Tibial nerve (tissue), 4 donors: Measurements from ENCODE around the gene COG5. TPM values are rescaled to one million over a fixed set of nuclear protein-coding genes. Genes with fewer than 3 reads are reported as not detected.

Experiments used
- DNase-seq, 2 donors: peaks; one replicate each; pipeline ENCODE4 v3.0.0-alpha.2; 2019; ENCODE audit warnings: low spot score in 2 of 2
- H3K27ac ChIP-seq, 4 donors: fragments of 200-600 bp; sonication (generic) in 3 of 4; one replicate each; pipeline ENCODE4 v1.5.1; 2017 to 2019; ENCODE audit warnings: mild to moderate bottlenecking in 1 of 4
- H3K27me3 ChIP-seq, 2 donors: fragments of 200-600 bp; sonication (generic) in 1 of 2; one replicate each; pipeline versions ENCODE4 v1.5.1 to v1.6.0; 2017 to 2019
- H3K36me3 ChIP-seq, 3 donors: fragments of 200-600 bp; sonication (generic); one replicate each; pipeline ENCODE4 v1.5.1; 2018 to 2019
- H3K4me1 ChIP-seq, 4 donors: fragments of 200-600 bp; sonication (generic) in 3 of 4; one replicate each; pipeline ENCODE4 v1.5.1; 2017 to 2019
- H3K4me3 ChIP-seq, 4 donors: fragments of 200-600 bp; sonication (generic) in 3 of 4; one replicate each; pipeline ENCODE4 v1.5.1; 2017 to 2019; ENCODE audit warnings: mild to moderate bottlenecking in 1 of 4, moderate library complexity in 1 of 4
- H3K9me3 ChIP-seq, 4 donors: fragments of 200-600 bp; sonication (generic) in 3 of 4; one replicate each; pipeline ENCODE4 v1.5.1; 2017 to 2019
- EP300 ChIP-seq, 2 donors: sonication (generic); formaldehyde crosslinking; IDR thresholded peaks; one replicate each; pipeline ENCODE4 v1.6.1; 2017; ENCODE audit warnings: antibody characterized with exemption in 2 of 2, mild to moderate bottlenecking in 1 of 2
- POLR2A ChIP-seq, 2 donors: fragments of 450-650 bp; IDR thresholded peaks; one replicate each; pipeline ENCODE4 v1.6.1; 2017; ENCODE audit warnings: antibody characterized with exemption in 2 of 2, mild to moderate bottlenecking in 2 of 2, moderate library complexity in 2 of 2
- WGBS, 2 donors: methylation state at CpG; one replicate each; pipeline ENCODE4 v1.1.5; 2018; 5-methylcytosine and 5-hydroxymethylcytosine counted together
- total RNA-seq, 4 donors: library from RNA; depleted of rRNA; stranded (reverse); fragments of >200 nt; gene quantifications; one replicate each; pipeline ENCODE4 v1.1.0, GENCODE V29; 2016
- TF ChIP-seq, protein P1 (sequence below), 5 experiments: fragments of 200-600 bp in 3 of 5; fragments of 450-650 bp in 2 of 5; sonication (generic) in 3 of 5; IDR thresholded peaks; one replicate each; pipeline ENCODE4 v1.5.1; 2016 to 2019; ENCODE audit warnings: antibody characterized with exemption in 5 of 5, mild to moderate bottlenecking in 3 of 5, moderate library complexity in 2 of 5

The COG5 gene
- total RNA-seq, 4 donors from 2014 or later: 26.7 to 35.7 (median 32.6) TPM

DNA sequence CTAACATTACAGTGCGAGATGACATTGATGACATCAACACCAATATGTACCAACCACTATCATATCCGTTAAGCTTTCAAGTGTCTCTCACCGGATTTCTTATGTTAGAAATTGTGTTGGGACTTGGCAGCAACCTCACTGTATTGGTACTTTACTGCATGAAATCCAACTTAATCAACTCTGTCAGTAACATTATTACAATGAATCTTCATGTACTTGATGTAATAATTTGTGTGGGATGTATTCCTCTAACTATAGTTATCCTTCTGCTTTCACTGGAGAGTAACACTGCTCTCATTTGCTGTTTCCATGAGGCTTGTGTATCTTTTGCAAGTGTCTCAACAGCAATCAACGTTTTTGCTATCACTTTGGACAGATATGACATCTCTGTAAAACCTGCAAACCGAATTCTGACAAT is 89.6 kb downstream of the COG5 start:
- Histone ChIP-seq H3K27ac (no peak overlapping the region), H3K27me3 (no peaks in the 10 kb centered on the region), H3K36me3 (no peaks in the 10 kb centered on the region), H3K4me3 (no peak overlapping the region), H3K4me1 (peaks cover 0 to 24% (median 0%) of the 10 kb centered on the region in 4 donors), H3K9me3 (no peaks in the 10 kb centered on the region)
- 89 to 90% methylated on average over 5 of the region's 5 CpGs for WGBS, 2 donors
- no peak for DNase-seq
- TF ChIP-seq, protein P1, sequence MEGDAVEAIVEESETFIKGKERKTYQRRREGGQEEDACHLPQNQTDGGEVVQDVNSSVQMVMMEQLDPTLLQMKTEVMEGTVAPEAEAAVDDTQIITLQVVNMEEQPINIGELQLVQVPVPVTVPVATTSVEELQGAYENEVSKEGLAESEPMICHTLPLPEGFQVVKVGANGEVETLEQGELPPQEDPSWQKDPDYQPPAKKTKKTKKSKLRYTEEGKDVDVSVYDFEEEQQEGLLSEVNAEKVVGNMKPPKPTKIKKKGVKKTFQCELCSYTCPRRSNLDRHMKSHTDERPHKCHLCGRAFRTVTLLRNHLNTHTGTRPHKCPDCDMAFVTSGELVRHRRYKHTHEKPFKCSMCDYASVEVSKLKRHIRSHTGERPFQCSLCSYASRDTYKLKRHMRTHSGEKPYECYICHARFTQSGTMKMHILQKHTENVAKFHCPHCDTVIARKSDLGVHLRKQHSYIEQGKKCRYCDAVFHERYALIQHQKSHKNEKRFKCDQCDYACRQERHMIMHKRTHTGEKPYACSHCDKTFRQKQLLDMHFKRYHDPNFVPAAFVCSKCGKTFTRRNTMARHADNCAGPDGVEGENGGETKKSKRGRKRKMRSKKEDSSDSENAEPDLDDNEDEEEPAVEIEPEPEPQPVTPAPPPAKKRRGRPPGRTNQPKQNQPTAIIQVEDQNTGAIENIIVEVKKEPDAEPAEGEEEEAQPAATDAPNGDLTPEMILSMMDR (IDR thresholded peaks at IDR 0.05): no peak
- no peak for TF ChIP-seq POLR2A (IDR thresholded peaks at IDR 0.05)
- no peak for TF ChIP-seq EP300 (IDR thresholded peaks at IDR 0.05)

DNA sequence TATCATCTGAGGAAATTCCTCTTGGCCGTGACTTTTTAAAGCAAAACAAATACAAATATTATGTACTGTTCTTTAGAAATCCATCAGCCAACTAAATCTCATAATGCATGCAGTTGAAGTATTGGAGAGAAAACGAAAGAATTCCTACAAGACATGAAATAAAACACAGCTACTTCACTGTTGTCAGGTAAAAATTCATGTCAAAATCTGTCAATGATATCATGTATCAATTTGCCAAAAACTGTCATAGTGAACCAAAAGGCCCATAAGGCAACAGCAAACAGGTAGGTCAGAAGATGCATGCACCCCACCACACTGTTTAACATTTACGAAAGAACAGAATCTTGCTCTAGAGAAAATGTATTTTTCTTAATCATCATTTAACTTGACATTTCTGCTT is 91.6 kb downstream of the COG5 start:
- DNase-seq: no peak
- Histone ChIP-seq H3K4me1 (peaks cover 0 to 24% (median 0%) of the 10 kb centered on the region in 4 donors), H3K4me3 (no peak overlapping the region), H3K36me3 (no peaks in the 10 kb centered on the region), H3K9me3 (no peaks in the 10 kb centered on the region), H3K27me3 (no peaks in the 10 kb centered on the region), H3K27ac (no peak overlapping the region)
- 61 to 67% methylated on average over 3 of the region's 3 CpGs for WGBS, 2 donors
- no peak for TF ChIP-seq EP300 (IDR thresholded peaks at IDR 0.05)
- TF ChIP-seq POLR2A (IDR thresholded peaks at IDR 0.05): no peak

DNA sequence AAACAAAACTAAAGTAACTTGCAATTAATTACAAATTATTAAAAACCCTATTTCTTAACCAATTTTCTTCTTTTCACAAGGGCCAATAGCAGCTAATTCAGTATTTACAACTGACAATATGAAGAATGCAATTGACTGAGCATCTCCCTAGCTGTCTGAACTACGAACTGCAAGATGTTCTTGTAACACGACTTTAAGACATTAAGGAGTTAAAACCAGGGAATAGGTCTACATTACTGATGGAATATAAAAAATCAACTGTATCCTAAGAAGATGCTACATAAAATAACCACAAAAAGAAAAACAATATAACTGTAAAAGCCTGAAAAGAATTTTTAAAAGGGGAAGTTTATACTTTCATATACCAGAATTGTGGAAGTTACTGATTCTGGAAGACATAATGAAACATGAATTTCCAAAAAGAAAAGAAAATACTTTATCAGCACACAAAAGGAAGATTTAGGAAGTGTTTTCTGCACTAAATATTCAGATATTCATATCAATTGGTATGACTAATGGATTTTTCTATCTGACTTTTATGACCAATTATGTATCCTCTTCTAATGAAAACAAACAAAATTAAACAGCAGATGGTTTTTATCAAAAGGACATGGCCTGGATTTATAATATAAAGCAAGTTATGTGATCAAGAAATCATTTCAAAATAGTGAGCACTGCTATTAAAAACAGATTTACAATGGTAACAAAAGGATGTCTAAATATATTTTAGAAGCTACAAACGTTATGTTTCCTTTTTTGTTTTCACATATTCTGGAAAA is 92.2 kb downstream of the COG5 start:
- TF ChIP-seq, protein P1 (IDR thresholded peaks at IDR 0.05): no peak
- TF ChIP-seq POLR2A (IDR thresholded peaks at IDR 0.05): no peak
- TF ChIP-seq EP300 (IDR thresholded peaks at IDR 0.05): no peak
- DNase-seq: no peak
- Histone ChIP-seq H3K27ac (no peak overlapping the region), H3K4me1 (peaks cover 0 to 24% (median 0%) of the 10 kb centered on the region in 4 donors), H3K27me3 (no peaks in the 10 kb centered on the region), H3K4me3 (no peak overlapping the region), H3K36me3 (no peaks in the 10 kb centered on the region), H3K9me3 (no peaks in the 10 kb centered on the region)
- 60 to 63% methylated on average over 3 of the region's 3 CpGs for WGBS, 2 donors

DNA sequence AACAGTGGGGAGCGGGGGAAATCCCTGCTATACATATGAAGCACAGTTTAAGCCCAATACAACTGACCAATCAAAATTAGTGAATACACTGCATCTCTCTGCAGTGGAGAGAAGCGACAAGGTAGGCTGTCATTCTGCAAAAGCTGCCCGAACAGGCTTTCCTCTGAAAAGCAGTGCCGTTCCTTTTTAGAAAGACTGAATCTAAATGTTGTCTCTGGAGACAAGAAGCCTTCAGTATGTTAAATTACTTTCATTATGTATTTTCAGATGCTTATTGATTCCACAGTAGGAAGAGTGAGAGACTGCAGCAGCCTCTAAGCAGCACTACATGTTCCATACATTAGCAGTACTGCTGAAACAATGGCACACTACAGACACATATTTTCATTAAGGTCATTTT is 93.8 kb downstream of the COG5 start, which contains the start of gene GPR22:
GPR22 (plus strand) TSS at position 129 of the 400 bp plus-strand sequence. CDS start 4,004 bp downstream, outside the sequence.
- H3K4me3 ChIP-seq: no peak within 1 kb of the TSS
- TF ChIP-seq, protein P1 (IDR thresholded peaks at IDR 0.05): no peak
- TF ChIP-seq POLR2A (IDR thresholded peaks at IDR 0.05): no peak
- no peak for TF ChIP-seq EP300 (IDR thresholded peaks at IDR 0.05)
- no peaks in the 10 kb centered on the region for H3K27me3 ChIP-seq
- H3K27ac ChIP-seq: no peak within 1 kb of the TSS
- 56 to 64% methylated on average over 4 of the region's 4 CpGs for WGBS, 2 donors
- peaks cover 0 to 24% (median 0%) of the 10 kb centered on the region in 4 donors for H3K4me1 ChIP-seq
- H3K9me3 ChIP-seq: no peaks in the 10 kb centered on the region
- H3K36me3 ChIP-seq: no peaks in the 10 kb centered on the region
- no peak for DNase-seq

DNA sequence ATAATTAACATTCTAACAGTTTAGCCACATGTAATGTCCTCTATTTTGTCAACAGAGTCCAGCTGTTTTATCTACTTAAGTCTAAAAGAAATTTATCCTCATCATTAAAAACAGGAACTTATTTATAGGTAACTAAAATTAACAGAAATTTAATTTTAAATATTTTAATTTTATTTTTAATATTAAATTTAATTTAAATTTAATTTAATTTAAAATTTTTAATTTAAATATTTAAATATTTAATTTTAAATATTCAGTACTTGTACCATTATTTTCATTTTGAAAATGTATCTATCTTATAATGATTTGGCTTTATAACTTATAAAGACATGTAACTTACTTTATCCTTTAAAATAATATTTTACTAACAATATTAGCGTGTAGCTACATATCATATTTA is 94.9 kb downstream of the COG5 start:
- Histone ChIP-seq H3K9me3 (no peaks in the 10 kb centered on the region), H3K36me3 (no peaks in the 10 kb centered on the region), H3K4me1 (peaks cover 0 to 24% (median 0%) of the 10 kb centered on the region in 4 donors), H3K4me3 (no peak overlapping the region), H3K27ac (no peak overlapping the region), H3K27me3 (no peaks in the 10 kb centered on the region)
- no peak for DNase-seq
- TF ChIP-seq, protein P1 (IDR thresholded peaks at IDR 0.05): no peak
- TF ChIP-seq EP300 (IDR thresholded peaks at IDR 0.05): no peak
- TF ChIP-seq POLR2A (IDR thresholded peaks at IDR 0.05): no peak
- WGBS, 2 donors: 100% methylated on average over 1 of the region's 1 CpG
